Measurements from ENCODE around the gene RTTN.

Gene RTTN

GRCh38 chr18:70022636-70023035 lies 182.9 kb downstream of the RTTN start:
- H3K9me2 ChIP-seq (replicated peaks; ENCODE audit: low read depth, low read length): no peaks in the 10 kb centered on the region
- peaks cover 64% of the 10 kb centered on the region for H3K36me3 ChIP-seq (ENCODE audit: insufficient read depth, low read length)
- H3F3A ChIP-seq (ENCODE audit: low read depth): no peaks in the 10 kb centered on the region
- H3K4me1 ChIP-seq (ENCODE audit: insufficient read depth, low read length, poor library complexity, severe bottlenecking): peaks cover 21% of the 10 kb centered on the region
- H3K79me2 ChIP-seq (ENCODE audit: insufficient read depth, low read length): no peaks in the 10 kb centered on the region
- no peak overlapping the region for H3K4me2 ChIP-seq (ENCODE audit: low read depth, low read length, poor library complexity, severe bottlenecking)
- TF ChIP-seq CTCF (conservative IDR thresholded peaks at IDR 0.05; ENCODE audit: low read length): no peak
- H2AFZ ChIP-seq (ENCODE audit: low read length): no peak overlapping the region
- no peak overlapping the region for H3K4me3 ChIP-seq (ENCODE audit: low read length, poor library complexity, severe bottlenecking)
- no peaks in the 10 kb centered on the region for H4K20me1 ChIP-seq (ENCODE audit: insufficient read depth, low read length, poor library complexity, severe bottlenecking)
- H3K9ac ChIP-seq (ENCODE audit: low read depth, low read length, poor library complexity, severe bottlenecking): no peak overlapping the region
- H3K27me3 ChIP-seq (ENCODE audit: insufficient read depth, low read length, poor library complexity, severe bottlenecking): no peaks in the 10 kb centered on the region
- no peaks in the 10 kb centered on the region for H3K9me3 ChIP-seq (ENCODE audit: insufficient read depth, low read depth, low read length)

- no peak overlapping the region for H3K9ac ChIP-seq (ENCODE audit: low read depth, low read length, poor library complexity, severe bottlenecking)
- H3K4me1 ChIP-seq (ENCODE audit: insufficient read depth, low read length, poor library complexity, severe bottlenecking): peaks cover 21% of the 10 kb centered on the region
- H3K4me3 ChIP-seq (ENCODE audit: low read length, poor library complexity, severe bottlenecking): no peak overlapping the region
- no peaks in the 10 kb centered on the region for H3K27me3 ChIP-seq (ENCODE audit: insufficient read depth, low read length, poor library complexity, severe bottlenecking)
- H2AFZ ChIP-seq (ENCODE audit: low read length): no peak overlapping the region
- peaks cover 67% of the 10 kb centered on the region for H3K36me3 ChIP-seq (ENCODE audit: insufficient read depth, low read length)
- no peak overlapping the region for H3K4me2 ChIP-seq (ENCODE audit: low read depth, low read length, poor library complexity, severe bottlenecking)
- H3F3A ChIP-seq (ENCODE audit: low read depth): no peaks in the 10 kb centered on the region
- no peaks in the 10 kb centered on the region for H4K20me1 ChIP-seq (ENCODE audit: insufficient read depth, low read length, poor library complexity, severe bottlenecking)
- TF ChIP-seq CTCF (conservative IDR thresholded peaks at IDR 0.05; ENCODE audit: low read length): no peak
- TF ChIP-seq EZH2phosphoT487 (IDR thresholded peaks at IDR 0.05; ENCODE audit: borderline replicate concordance): no peak
- H3K9me2 ChIP-seq (replicated peaks; ENCODE audit: low read depth, low read length): no peaks in the 10 kb centered on the region
- H3K79me2 ChIP-seq (ENCODE audit: insufficient read depth, low read length): no peaks in the 10 kb centered on the region
- no peaks in the 10 kb centered on the region for H3K9me3 ChIP-seq (ENCODE audit: insufficient read depth, low read depth, low read length)
These were observed 184.0 kb downstream of the RTTN start for GRCh38 chr18:70021498-70021897.

- peaks cover 67% of the 10 kb centered on the region for H3K36me3 ChIP-seq (ENCODE audit: insufficient read depth, low read length)
- peaks cover 20% of the 10 kb centered on the region for H3K4me1 ChIP-seq (ENCODE audit: insufficient read depth, low read length, poor library complexity, severe bottlenecking)
- H3K4me2 ChIP-seq (ENCODE audit: low read depth, low read length, poor library complexity, severe bottlenecking): no peak overlapping the region
- no peaks in the 10 kb centered on the region for H3F3A ChIP-seq (ENCODE audit: low read depth)
- H3K4me3 ChIP-seq (ENCODE audit: low read length, poor library complexity, severe bottlenecking): no peak overlapping the region
- H4K20me1 ChIP-seq (ENCODE audit: insufficient read depth, low read length, poor library complexity, severe bottlenecking): no peaks in the 10 kb centered on the region
- no peaks in the 10 kb centered on the region for H3K27me3 ChIP-seq (ENCODE audit: insufficient read depth, low read length, poor library complexity, severe bottlenecking)
- no peaks in the 10 kb centered on the region for H3K9me2 ChIP-seq (replicated peaks; ENCODE audit: low read depth, low read length)
- H3K9me3 ChIP-seq (ENCODE audit: insufficient read depth, low read depth, low read length): no peaks in the 10 kb centered on the region
- no peak for TF ChIP-seq CTCF (conservative IDR thresholded peaks at IDR 0.05; ENCODE audit: low read length)
- no peak for TF ChIP-seq EZH2phosphoT487 (IDR thresholded peaks at IDR 0.05; ENCODE audit: borderline replicate concordance)
- no peak overlapping the region for H3K9ac ChIP-seq (ENCODE audit: low read depth, low read length, poor library complexity, severe bottlenecking)
- H3K79me2 ChIP-seq (ENCODE audit: insufficient read depth, low read length): no peaks in the 10 kb centered on the region
- no peak overlapping the region for H2AFZ ChIP-seq (ENCODE audit: low read length)
These were observed 184.4 kb downstream of the RTTN start for GRCh38 chr18:70021043-70021442.
